Activated T-cell treated with anti-CD3 and anti-CD28 coated beads for 1 hour (primary cell): Measurements from ENCODE around the gene CTTNBP2.
"Not testable (repeated sequence)": the region's sequence is repeated elsewhere in the genome, so short reads cannot be mapped to it uniquely, and the experiment has no call there.

Experiments
- DNase-seq: peaks from one replicate; pipeline ENCODE4 v3.0.0-alpha.2; 2020; ENCODE audit warnings: low read depth

The CTTNBP2 gene

GRCh38 chr7:117750612-117751563 is 122.4 kb downstream of the CTTNBP2 start:
- DNase-seq: no peak

- DNase-seq: no peak
These were observed 131.3 kb downstream of the CTTNBP2 start for GRCh38 chr7:117741962-117742361.

- no peak for DNase-seq
These were observed 134.2 kb downstream of the CTTNBP2 start for GRCh38 chr7:117739085-117739484.

- DNase-seq: no peak
These were observed 135.3 kb downstream of the CTTNBP2 start for GRCh38 chr7:117737926-117738325.

GRCh38 chr7:117731455-117731854 is 141.8 kb downstream of the CTTNBP2 start:
- no peak for DNase-seq

- DNase-seq: no peak
These were observed 142.9 kb downstream of the CTTNBP2 start for GRCh38 chr7:117730390-117730789.

- DNase-seq: no peak
These were observed 144.2 kb downstream of the CTTNBP2 start for GRCh38 chr7:117728890-117729624.

GRCh38 chr7:117724898-117725297 is 148.3 kb downstream of the CTTNBP2 start:
- DNase-seq: no peak

- DNase-seq: no peak
These were observed 153.9 kb downstream of the CTTNBP2 start for GRCh38 chr7:117719377-117719776.

GRCh38 chr7:117718116-117718835 is 155.0 kb downstream of the CTTNBP2 start:
- no peak for DNase-seq

- DNase-seq: no peak
These were observed 155.9 kb downstream of the CTTNBP2 start for GRCh38 chr7:117717357-117717756.

GRCh38 chr7:117716707-117717299 is 156.4 kb downstream of the CTTNBP2 start:
- no peak for DNase-seq

GRCh38 chr7:117715784-117716445 is 157.3 kb downstream of the CTTNBP2 start:
- no peak for DNase-seq

GRCh38 chr7:117711556-117711955 is 161.7 kb downstream of the CTTNBP2 start:
- DNase-seq: no peak

- DNase-seq: not testable (repeated sequence)
These were observed 165.1 kb downstream of the CTTNBP2 start for GRCh38 chr7:117708173-117708572.

- no peak for DNase-seq
These were observed 166.2 kb downstream of the CTTNBP2 start for GRCh38 chr7:117707080-117707479.

- DNase-seq: no peak
These were observed 167.0 kb downstream of the CTTNBP2 start for GRCh38 chr7:117706210-117706609.

GRCh38 chr7:117705630-117706029 is 167.6 kb downstream of the CTTNBP2 start:
- no peak for DNase-seq

- no peak for DNase-seq
These were observed 169.2 kb downstream of the CTTNBP2 start for GRCh38 chr7:117704063-117704462.

- DNase-seq: no peak
These were observed 175.2 kb downstream of the CTTNBP2 start for GRCh38 chr7:117698018-117698417.

GRCh38 chr7:117692338-117692737 is 180.9 kb downstream of the CTTNBP2 start:
- DNase-seq: no peak
